Measurements from ENCODE around the gene CD209. TPM values are rescaled to one million over a fixed set of nuclear protein-coding genes. Genes with fewer than 3 reads are reported as not detected.
"Not testable (repeated sequence)": the region's sequence is repeated elsewhere in the genome, so short reads cannot be mapped to it uniquely, and the experiment has no call there.

Gene CD209
- total RNA-seq, 1 donor from 2014 or later, result not detected

DNA sequence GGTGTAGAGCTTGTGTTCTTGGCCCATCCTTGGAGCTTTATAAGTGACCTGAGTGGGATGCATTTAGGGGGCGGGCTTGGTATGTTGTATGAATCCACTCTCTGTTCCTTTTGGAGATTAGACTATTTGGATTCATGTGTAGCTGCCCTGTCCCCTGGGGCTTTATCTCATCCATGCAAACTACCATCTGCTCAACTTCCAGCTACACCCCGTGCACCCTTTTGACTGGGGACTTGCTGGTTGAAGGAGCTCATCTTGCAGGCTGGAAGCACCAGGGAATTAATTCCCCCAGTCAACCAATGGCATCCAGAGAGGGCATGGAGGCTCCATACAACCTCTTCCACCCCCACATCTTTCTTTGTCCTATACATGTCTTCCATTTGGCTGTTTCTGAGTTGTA, 21.8 kb upstream of the CD209 start:
- H3K36me3 Mint-ChIP-seq (ENCODE audit: low read depth), result no peaks in the 10 kb centered on the region
- TF ChIP-seq, protein P1, sequence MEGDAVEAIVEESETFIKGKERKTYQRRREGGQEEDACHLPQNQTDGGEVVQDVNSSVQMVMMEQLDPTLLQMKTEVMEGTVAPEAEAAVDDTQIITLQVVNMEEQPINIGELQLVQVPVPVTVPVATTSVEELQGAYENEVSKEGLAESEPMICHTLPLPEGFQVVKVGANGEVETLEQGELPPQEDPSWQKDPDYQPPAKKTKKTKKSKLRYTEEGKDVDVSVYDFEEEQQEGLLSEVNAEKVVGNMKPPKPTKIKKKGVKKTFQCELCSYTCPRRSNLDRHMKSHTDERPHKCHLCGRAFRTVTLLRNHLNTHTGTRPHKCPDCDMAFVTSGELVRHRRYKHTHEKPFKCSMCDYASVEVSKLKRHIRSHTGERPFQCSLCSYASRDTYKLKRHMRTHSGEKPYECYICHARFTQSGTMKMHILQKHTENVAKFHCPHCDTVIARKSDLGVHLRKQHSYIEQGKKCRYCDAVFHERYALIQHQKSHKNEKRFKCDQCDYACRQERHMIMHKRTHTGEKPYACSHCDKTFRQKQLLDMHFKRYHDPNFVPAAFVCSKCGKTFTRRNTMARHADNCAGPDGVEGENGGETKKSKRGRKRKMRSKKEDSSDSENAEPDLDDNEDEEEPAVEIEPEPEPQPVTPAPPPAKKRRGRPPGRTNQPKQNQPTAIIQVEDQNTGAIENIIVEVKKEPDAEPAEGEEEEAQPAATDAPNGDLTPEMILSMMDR (IDR thresholded peaks at IDR 0.05), result no peak

DNA sequence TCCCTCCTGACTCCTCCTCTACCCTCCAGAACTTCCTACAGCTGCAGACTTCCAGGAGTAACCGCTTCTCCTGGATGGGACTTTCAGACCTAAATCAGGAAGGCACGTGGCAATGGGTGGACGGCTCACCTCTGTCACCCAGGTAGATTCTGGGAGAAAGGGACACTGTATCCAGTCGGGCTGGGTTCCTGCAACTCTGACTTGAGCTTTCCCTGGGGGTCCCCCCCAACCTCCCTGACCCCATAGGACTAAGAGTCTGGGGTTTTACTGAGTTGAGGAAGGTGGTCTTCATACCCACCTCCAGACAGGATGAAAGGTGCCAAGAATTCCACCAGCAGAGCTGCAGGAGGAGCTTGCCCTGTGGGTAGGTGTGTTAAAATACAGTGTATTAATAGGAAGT, 20.2 kb upstream of the CD209 start:
- no peak for DNase-seq (ENCODE audit: low spot score)
- no peaks in the 10 kb centered on the region for H3K4me1 Mint-ChIP-seq (ENCODE audit: low read depth)
- H3K36me3 Mint-ChIP-seq (ENCODE audit: low read depth), result no peaks in the 10 kb centered on the region
- no peak overlapping the region for H3K27ac Mint-ChIP-seq (ENCODE audit: unreplicated experiment)
- H3K9me3 Mint-ChIP-seq (ENCODE audit: low read depth), result no peaks in the 10 kb centered on the region
- TF ChIP-seq, protein P1 (IDR thresholded peaks at IDR 0.05), result no peak
- H3K4me3 Mint-ChIP-seq (ENCODE audit: unreplicated experiment), result no peak overlapping the region
- peaks cover 43% of the 10 kb centered on the region for H3K27me3 Mint-ChIP-seq (ENCODE audit: low read depth)

More for the DNA sequence above, 21.8 kb upstream of the CD209 start:
- Mint-ChIP-seq H3K4me1 (ENCODE audit: low read depth) (no peaks in the 10 kb centered on the region), H3K27me3 (ENCODE audit: low read depth) (peaks cover 42% of the 10 kb centered on the region), H3K27ac (ENCODE audit: unreplicated experiment) (no peak overlapping the region), H3K4me3 (ENCODE audit: unreplicated experiment) (no peak overlapping the region), H3K9me3 (ENCODE audit: low read depth) (no peaks in the 10 kb centered on the region)
- DNase-seq (ENCODE audit: low spot score), result no peak

DNA sequence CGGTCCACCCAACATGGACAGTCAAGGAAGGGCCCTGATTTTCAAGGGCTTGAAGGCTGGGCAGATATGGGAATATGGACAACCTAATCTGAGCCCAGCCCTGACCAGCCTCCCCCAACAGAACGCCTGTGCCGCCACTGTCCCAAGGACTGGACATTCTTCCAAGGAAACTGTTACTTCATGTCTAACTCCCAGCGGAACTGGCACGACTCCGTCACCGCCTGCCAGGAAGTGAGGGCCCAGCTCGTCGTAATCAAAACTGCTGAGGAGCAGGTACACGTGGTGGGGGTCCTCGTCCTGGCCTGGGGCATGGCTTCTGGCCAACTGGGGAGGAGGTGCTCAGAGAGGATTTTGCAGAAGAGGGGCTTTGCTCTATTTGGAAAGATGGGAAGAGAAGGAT, 19.2 kb upstream of the CD209 start:
- peaks cover 40% of the 10 kb centered on the region for H3K27me3 Mint-ChIP-seq (ENCODE audit: low read depth)
- DNase-seq (ENCODE audit: low spot score), result no peak
- TF ChIP-seq, protein P1 (IDR thresholded peaks at IDR 0.05), result no peak
- H3K36me3 Mint-ChIP-seq (ENCODE audit: low read depth), result no peaks in the 10 kb centered on the region
- H3K4me3 Mint-ChIP-seq (ENCODE audit: unreplicated experiment), result no peak overlapping the region
- H3K27ac Mint-ChIP-seq (ENCODE audit: unreplicated experiment), result no peak overlapping the region
- H3K9me3 Mint-ChIP-seq (ENCODE audit: low read depth), result peaks cover 3% of the 10 kb centered on the region
- no peaks in the 10 kb centered on the region for H3K4me1 Mint-ChIP-seq (ENCODE audit: low read depth)

DNA sequence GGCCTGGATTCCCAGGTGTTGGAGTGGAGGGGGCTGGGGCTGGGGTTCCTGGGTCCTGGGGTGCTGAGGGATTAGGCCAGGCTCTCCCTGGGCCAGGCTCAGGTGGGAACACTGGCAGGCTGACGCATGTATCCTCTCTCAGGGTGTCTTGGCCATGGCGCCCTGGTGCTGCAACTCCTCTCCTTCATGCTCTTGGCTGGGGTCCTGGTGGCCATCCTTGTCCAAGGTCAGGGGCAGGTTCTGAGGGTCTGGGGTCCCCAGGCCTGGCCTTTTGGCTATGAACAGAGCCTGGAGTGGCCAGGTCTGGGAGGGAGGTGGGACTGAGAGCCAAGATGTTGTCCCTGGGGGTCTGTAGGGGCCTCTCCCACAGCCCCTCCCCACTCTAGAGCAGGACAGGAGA, 17.7 kb upstream of the CD209 start:
- H3K36me3 Mint-ChIP-seq (ENCODE audit: low read depth); H3K4me3 Mint-ChIP-seq (ENCODE audit: unreplicated experiment); H3K4me1 Mint-ChIP-seq (ENCODE audit: low read depth); DNase-seq (ENCODE audit: low spot score); H3K27ac Mint-ChIP-seq (ENCODE audit: unreplicated experiment); H3K9me3 Mint-ChIP-seq (ENCODE audit: low read depth): not testable (repeated sequence)
- H3K27me3 Mint-ChIP-seq (ENCODE audit: low read depth), result peaks cover 35% of the 10 kb centered on the region

DNA sequence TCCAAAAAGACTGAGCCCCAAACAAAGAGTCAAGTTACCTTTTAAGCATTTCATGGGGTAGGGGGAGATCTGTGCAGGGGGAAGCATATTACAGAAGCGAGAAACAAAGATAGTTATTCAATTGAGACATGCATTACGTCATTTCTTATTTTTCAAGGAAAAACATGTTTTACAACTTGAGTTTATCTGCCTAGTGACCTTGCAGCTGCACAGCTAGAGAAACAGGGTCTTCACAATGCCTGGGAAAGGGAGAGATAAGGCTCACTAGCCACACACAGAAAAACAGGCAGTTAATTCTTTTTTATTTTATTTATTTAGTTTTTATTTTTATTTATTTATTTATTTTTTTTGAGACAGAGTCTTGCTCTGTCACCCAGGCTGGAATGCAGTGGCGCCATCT, 16.8 kb upstream of the CD209 start:
- H3K27me3 Mint-ChIP-seq (ENCODE audit: low read depth), result peaks cover 31% of the 10 kb centered on the region
- not testable (repeated sequence) for DNase-seq (ENCODE audit: low spot score); H3K9me3 Mint-ChIP-seq (ENCODE audit: low read depth); H3K4me1 Mint-ChIP-seq (ENCODE audit: low read depth); H3K4me3 Mint-ChIP-seq (ENCODE audit: unreplicated experiment); H3K27ac Mint-ChIP-seq (ENCODE audit: unreplicated experiment); H3K36me3 Mint-ChIP-seq (ENCODE audit: low read depth)

DNA sequence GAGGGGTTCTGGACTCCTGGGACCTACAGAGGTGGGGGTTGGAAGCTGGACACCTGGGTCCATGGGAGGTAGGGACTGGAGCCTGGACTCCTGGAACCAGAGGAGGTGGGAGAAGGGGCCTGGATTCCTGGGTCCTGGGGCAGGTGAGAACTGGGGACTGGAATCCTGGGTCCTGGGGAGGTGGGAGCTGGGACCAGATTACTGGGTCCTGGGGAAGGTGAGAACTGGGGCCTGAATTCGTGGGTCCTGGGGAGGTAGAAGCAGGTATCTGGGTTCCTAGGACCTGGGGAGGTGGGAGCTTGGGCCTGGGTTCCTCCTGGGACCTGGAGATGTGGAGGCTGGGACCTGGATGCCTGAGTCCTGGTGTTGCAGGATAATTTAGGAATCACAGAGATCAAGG, 16.4 kb upstream of the CD209 start:
- Mint-ChIP-seq H3K4me1 (ENCODE audit: low read depth) (no peaks in the 10 kb centered on the region), H3K9me3 (ENCODE audit: low read depth) (peaks cover 14% of the 10 kb centered on the region), H3K4me3 (ENCODE audit: unreplicated experiment) (no peak overlapping the region), H3K27ac (ENCODE audit: unreplicated experiment) (no peak overlapping the region), H3K27me3 (ENCODE audit: low read depth) (peaks cover 27% of the 10 kb centered on the region), H3K36me3 (ENCODE audit: low read depth) (no peaks in the 10 kb centered on the region)
- DNase-seq (ENCODE audit: low spot score), result no peak
- TF ChIP-seq, protein P1 (IDR thresholded peaks at IDR 0.05), result no peak

Data from chondrocyte (in vitro differentiated cells).